AML-193 (cell line): ENCODE measurements around the gene SOCS4.
"Not testable (repeated sequence)": the region's sequence is repeated elsewhere in the genome, so short reads cannot be mapped to it uniquely, and the experiment has no call there.

ENCODE experiments used
- DNase-seq, 2 experiments: peaks; one replicate each; lab custom pipeline; 2025; lab: John Stamatoyannopoulos, UW

SOCS4 gene

DNA sequence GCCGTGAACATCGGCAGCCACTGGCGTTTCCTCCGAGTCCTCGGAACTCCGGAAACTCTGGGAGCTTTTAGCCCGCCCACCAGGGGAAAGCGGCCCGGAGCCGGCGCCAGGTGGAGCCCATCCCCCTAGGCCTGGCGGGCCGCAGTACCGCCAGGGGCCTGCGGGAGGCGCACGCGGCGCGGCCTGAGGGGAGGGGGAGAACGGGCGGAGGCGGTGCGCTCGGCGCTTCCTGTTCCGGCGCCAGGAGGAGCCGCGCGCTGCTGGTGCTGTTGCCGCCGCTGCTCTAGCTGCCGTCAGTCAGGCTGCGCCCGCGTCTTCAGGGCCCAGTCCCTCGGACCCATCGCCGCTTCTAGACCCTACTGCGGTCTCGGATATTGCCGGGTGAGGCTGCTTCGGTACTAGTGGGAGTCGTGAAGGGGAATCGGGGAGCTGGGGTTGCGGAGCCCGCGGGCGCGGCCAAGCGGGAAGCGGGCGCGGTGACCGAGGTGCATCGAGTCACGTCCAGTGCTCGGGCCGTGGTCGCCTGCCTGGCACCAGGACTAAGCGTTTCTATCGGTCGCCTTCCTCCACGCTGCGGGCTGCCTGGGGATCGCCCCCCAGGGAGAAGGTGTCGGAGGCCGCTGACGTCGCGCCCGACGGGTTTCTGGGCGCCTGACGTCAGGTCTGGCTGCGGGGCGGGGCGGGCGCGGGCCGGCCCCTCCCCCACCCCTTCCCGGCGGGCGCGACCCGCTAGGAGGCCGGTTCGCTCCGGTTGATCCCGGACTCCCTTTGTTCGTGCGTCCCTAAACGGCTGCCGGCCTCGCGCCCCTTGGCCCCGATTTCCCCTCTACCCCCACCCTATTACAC is 24.6 kb downstream of the SOCS4 start, which contains the start of gene MAPK1IP1L:
Gene MAPK1IP1L, plus strand, starts transcription at position 225 of the 846 bp plus-strand sequence. CDS start 10,037 bp downstream, outside the sequence.
- peak; percentile 79 to 80 for DNase-seq

DNA sequence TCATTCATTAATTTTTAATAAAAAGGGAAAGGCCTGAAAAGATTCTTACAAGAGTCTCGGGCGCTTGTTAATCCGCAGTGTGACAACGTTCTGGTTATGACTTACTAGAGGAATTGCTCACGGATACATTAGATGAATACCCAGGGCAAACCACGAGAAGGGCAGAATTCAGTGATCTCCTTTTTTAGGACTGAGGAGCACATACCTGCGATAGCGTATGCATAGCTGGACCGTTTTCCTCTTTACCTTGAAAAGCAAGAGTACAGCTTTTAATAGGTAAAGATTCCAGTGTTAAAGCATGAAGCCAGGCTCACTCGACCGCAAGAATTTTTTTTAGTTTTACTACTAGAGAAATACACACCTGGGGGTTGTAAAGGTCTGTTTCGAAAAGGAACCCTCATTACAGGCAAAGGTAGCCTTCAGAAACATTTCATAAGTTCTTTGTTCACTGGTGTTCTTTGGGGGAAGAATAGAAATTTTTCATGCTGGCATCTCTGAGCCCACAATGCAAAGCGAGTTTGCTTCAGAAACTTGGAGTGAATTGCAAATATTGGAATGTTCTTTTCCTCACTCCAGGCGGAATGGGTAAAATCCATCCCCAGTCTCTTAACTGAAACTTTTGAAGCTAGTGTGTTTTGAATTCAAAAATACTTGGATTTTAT is 25.4 kb downstream of the SOCS4 start:
- DNase-seq = no peak

DNA sequence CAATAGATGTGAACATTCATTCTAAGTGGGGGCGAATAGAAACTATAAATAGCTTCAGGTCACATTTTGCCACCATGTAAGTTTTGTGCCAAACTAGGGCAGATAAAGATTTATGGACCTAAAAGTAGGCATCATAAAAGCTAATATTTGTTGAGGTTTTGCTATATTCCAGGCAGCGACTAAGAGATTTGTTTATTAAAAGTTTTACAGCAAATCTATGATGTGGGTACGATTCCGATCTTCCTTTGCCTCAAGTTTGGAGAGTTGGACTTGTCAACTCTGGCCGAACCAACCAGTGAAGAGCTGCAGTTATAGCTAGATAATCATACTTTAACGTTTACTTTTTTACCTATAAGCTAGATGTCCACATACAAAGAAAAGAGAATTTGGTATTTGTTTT is 26.0 kb downstream of the SOCS4 start:
- no peak for DNase-seq

DNA sequence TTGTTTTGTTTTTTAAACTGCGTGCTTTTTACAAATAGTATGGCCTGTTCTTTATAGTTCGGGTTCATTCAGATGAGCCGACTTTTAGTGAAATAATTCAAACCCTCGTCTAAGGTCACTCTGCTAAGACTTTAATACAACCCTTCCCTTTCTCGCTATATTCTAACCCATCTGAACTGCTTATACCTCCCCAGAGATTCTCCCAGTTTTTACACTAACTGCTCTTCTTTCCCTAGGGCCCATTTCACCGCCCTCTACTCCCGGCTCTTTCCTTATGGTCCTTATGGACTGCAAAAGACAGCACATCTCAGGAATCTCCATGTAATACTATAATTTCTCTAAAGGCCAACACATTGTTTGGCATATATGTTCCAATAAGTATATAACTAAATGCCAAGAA is 26.5 kb downstream of the SOCS4 start:
- DNase-seq = no peak

DNA sequence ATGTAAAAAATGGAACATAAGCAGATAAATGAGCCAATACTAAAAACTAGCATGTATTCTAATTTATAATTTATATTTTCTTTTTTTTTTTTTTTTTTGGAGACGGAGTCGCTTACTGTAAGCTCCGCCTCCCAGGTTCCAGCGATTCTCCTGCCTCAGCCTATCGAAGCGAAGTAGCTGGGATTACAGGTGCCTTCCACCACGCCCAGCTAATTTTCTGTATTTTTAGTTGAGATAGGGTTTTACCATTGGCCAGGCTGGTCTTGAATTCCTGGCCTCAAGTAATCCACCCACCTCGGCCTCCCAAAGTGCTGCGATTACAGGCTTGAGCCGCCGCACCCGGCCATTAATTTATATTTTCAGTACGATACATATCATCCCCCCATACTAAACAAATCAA is 27.1 kb downstream of the SOCS4 start:
- DNase-seq = no peak

DNA sequence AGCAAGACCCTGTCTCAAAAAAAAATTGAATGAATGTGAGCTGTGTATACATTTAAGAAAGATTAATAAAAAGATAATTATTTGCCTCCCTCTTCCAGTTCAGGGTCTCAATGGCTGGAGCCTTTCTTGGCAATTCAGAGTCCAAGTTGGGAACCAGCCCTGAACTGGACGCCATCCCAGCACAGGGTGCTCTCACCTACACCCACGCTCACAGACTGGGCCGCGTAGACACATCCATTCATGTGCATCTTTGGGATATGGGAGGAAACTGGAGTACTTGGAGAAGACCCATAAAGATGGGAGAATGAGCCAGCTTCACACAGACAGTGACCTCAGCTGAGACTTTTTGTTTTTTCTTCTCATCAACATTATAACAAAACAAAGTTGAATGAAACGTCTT is 30.9 kb downstream of the SOCS4 start:
- DNase-seq = no peak

DNA sequence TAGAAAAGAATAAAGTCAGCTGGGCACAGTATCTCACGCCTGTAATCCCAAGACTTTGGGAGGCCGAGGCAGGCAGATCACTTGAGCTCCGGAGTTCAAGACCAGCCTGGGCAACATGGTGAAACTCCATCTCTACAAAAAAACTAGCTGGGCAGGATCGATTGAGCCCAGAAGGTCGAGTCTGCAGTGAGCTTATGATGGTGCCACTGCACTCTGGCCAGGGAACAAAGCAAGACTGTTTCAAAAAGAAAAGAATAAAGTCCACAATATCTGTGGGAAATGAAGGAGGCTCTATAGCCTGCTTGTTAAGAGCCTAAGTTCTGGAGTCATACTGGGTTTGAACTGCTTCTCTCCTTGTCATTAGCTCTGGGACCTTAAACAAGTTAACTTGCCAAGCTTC is 32.3 kb downstream of the SOCS4 start:
- DNase-seq = no peak

DNA sequence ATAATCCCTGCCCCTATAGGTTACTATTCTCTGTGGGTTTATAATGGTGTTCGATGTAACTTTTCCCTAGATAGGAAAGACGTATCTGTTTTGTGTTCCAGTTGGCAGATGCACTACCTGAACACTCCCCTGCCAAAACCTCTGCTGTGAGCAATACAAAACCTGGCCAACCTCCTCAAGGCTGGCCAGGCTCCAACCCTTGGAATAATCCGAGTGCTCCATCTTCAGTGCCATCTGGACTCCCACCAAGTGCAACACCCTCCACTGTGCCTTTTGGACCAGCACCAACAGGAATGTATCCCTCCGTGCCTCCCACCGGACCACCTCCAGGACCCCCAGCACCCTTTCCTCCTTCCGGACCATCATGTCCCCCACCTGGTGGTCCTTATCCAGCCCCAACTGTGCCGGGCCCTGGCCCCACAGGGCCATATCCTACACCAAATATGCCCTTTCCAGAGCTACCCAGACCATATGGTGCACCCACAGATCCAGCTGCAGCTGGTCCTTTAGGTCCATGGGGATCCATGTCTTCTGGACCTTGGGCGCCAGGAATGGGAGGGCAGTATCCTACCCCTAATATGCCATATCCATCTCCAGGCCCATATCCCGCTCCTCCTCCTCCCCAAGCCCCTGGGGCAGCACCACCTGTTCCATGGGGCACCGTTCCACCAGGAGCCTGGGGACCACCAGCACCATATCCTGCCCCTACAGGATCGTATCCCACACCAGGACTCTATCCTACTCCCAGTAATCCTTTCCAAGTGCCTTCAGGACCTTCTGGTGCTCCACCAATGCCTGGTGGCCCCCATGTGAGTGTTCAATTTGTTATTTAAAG is 35.7 kb downstream of the SOCS4 start:
- no peak for DNase-seq

DNA sequence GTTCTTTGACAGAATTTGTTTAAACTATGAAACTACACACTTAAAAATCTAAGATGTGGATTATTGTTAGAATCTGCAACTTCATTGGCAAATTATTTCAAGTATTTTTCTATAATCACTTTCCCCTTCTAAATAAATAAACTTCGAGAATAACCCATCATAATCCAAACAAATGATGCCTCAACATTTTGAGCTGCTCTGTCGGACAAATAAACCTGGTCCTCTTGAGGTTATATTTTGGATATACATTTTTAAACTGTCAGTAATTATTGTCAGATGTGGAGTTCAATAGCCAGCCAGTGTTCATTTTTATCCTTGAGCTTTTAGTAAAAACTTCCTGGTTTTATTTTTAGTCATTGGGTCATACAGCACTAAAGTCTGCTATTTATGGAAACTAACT is 37.9 kb downstream of the SOCS4 start:
- not testable (repeated sequence) for DNase-seq

DNA sequence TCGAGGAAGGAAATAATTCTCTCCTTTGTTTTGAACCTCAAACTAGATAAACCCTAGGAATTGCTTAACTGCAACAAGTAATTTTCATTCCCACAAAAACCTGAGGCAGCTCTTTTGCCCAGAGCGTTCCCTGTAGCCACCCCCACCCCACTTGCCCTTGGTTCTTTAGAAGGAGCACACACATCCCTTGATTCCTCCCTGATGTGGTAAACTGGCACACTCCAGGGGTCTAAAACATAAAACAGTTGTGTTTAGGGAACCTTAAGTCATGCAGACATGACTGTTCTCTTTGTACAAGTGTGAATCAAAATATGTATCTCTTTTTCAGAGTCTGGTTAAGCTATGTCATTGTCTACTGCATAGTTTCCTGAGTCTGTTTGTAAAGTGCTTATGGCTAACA is 38.4 kb downstream of the SOCS4 start:
- DNase-seq = no peak

DNA sequence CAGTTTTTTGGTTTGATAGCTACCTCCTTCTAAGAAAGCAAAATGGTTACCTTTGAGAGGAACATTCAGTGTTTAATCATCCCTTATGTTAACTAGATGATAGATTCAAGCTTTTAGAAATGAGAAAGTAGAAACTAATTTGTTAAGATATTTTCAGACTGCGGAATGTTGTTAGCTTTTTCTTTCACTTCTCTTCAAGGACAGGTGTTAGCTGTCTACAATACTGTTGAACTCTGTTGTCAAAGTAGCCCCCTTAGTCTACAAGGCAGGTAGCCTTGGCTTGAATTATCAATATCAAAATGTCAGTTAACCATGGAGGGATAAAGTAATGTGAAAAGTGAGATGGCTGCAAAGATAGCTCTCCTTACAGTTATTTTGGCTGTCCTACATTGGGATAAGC is 39.2 kb downstream of the SOCS4 start:
- no peak for DNase-seq

DNA sequence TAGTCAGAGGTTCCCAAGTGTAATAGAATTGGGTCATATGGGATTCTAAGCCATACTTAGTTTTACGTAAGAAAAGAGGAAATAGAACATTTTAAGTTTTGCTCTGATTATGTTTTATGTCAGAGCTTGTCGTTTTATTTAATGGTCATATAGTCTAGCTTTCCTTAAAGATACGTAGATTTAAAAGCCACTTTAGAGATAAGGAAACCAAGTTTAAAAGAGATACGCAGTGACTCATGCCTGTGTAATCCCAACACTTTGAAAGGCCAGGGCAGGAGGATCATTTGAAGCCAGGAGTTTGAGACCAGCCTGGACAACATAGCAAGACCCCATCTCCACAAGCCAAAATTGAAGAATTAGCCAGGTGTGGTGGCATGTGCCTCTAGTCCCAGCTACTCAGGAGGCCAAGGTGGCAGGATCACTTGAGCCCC is 44.0 kb downstream of the SOCS4 start:
- DNase-seq = no peak

DNA sequence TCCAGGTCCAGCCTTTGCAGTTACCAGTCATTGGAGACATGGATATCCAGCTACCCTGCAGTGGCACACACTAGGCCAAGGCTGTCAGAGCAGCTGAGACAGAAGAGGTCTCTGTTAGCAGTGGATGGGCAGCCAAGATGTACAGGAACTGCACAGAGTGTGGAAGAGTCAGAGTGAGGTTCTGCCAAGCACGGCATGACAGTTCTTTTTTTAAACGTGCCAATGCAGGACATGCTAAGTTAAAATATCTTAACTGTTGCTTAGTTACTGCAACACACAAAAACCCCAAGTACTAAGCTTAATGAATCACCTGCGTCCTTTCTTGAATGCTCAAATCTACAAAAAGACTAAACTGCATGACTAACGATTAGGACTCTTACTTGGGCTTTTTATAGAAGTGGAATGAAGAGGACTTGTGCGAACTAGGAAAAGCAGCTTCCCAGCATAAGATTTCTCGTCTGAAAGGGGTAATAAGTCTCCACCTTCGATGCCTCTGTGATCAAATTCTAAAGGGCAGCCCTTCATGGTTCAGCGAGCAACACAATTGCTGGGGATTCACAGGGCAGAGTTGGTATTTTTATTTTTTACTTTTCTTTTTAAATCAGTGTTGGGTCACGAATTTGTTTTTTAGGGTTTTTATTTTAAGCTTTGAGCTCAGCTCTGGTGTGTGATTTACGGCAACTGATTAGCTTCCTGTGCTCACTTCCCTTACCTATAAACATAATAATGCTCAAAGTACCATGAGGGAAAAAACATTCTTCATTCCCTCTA is 45.0 kb downstream of the SOCS4 start:
- no peak for DNase-seq

DNA sequence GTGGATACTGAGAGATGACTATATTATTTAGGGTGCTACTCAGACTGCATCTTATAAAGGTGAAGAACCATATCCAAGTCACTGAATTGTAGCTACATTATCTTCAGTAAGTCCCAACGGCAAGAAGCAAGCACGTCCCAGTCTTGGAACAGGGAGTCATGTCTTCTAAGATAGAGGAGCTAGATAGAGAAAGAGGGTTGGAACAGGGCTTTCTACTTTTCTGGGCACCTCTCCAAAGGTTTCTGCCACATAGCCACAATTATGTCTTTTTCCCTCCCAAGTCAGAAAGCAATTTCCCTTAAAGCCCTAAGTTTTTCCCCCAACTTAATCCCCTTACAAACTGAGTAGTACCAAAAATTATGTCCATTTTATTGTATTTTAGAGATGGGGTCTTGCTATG is 46.8 kb downstream of the SOCS4 start:
- DNase-seq = no peak

DNA sequence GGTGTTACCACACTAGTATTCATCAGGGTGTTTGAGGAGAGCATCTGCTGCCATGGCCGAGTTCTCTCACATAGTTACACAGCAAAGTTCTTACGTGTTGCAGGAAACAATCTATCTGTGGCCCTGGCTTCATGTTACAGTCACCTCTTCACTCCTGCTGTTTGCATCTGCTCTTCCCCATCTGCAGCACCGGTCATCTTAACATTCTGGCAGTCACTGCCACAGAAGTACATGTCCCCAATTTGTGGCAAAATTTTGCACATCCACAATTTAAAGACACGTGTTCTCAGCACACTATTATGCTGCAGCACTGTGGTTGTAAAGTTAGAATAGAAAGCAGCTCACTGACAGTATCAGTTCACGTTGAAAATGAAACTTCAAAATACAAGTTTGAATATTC is 47.6 kb downstream of the SOCS4 start:
- no peak for DNase-seq

DNA sequence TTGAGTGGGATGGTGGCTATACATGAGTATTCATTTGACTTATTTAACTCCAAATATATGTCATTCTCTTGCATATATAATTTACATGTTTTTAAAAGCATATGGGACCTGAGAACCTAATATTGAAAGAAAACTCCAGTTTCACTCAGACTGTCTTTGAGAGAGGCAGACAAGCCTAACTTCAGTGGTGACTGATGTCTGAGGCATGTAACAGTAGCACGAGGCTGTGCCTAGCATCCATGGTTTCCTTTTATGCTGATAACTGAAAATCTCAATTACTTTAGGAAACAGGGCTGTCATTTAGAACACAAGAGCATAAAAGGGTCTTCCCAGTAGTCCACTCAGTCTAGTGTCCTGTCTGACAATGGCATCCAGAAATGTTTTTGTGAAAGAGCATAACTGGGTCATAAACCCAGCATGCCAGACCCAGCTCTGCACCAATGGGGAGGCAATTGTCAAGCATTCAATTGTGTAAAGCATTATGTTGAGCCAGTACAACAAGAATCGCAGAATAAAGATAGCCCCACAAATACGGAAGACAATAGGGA is 48.7 kb downstream of the SOCS4 start:
- no peak for DNase-seq

DNA sequence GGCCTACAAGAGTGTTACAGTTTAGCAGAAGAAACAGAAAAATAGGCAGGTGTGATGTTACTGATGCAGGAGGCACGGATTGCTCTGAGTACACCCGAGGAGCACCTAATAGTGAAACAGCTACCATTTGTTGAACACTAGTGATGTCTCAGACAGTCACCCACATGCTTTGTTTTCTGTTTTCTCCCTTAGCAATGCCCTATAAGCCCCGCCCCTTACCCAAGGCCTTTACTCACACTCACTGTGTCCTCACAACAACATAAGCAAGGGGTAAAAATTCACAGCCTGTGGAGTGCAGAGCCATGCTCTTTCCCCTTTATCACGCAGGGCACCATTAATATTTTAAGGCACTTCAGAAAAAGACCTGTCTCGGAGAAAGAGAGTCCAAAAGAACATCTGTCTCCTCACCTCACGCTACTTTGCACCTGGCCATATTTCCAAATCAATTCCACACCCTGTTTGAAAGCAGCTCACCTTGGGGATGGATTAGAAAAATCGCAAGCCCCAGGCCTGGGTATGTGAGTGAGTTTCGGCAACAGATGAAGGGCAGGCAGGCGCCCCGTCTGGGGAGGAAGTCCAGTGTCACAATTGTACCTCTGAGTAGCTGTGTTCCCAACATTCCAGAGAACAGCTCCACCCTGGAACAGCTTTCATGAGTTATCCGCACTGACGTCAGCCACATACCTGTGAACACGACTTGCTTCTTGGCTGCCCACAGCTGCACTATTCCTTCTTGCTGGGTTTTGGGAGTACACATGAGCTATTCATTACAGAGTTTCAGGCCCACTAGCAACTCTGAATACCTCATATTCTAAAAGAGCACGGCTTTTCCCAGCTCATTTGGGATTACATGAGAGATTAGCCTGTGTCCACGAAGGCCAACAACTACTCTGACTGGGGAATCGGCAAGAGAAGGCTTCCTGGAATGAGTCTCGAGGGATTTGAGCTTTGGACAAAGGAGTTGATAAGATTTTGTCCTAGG is 50.4 kb downstream of the SOCS4 start:
- DNase-seq = no peak

DNA sequence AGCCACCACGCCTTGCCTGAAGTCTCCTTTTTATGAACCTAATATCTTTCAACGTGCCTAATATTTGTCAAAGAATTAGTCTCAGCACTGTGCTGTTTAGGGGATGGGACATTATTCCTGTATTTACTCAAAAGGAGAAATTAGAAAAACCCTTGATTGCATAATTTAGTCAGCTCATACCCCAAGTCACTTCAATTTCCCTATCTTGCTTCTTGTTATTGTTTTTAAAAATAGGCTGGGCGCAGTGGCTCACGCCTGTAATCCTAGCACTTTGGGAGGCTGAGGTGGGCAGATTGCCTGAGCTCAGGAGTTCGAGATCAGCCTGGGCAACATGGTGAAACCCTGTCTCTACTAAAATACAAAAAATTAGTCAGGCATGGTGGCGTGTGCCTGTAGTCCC is 52.9 kb downstream of the SOCS4 start:
- DNase-seq = not testable (repeated sequence)

DNA sequence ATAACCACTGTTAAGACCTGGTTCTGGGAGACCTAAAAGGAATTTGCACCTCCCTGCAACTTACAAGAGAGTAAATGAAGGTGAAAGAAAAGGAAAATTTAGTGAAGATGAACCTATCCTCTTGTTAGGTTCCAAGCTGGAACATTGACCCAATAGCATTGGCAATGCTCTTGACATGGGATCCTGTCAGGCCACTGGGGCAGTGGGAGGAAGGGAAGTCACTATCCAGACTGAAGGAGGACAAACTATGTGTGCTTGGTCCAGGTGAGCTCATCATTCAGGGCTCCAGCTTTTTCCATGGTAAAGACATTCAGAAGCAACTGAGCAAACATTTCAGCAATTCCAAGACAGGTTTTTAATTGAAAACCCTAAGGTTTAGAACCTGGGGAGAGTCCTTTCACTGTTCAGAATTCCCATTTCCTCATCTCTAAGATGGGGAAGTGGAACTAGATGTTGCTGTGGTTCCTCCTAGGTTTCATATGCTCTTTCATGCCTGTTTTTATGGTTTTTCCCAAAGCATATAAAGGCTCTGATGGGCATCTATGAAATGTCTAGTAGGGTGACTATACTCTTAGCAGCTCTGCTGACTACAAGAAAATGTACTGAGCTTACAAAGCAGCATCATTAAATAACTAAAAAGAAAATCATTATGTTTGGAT is 57.5 kb downstream of the SOCS4 start:
- DNase-seq = no peak
